GM20000 (cell line): ENCODE data around the gene PCNA.
"Not testable (repeated sequence)": the region's sequence is repeated elsewhere in the genome, so short reads cannot be mapped to it uniquely, and the experiment has no call there.

Source experiments
- DNase-seq: peaks from one replicate; pipeline ENCODE4 v3.0.0; 2012; ENCODE audit warnings: low spot score
- TF ChIP-seq, protein P1 (sequence below): IDR thresholded peaks from 2 replicates; pipeline ENCODE4 v1.5.1; 2012; ENCODE audit warnings: mild to moderate bottlenecking, control low read depth; ENCODE audit errors: extremely low read depth, missing control alignments

The PCNA gene

GRCh38 chr20:5114403-5114802, 5.4 kb downstream of the PCNA start:
- no peak for DNase-seq
- TF ChIP-seq, protein P1, sequence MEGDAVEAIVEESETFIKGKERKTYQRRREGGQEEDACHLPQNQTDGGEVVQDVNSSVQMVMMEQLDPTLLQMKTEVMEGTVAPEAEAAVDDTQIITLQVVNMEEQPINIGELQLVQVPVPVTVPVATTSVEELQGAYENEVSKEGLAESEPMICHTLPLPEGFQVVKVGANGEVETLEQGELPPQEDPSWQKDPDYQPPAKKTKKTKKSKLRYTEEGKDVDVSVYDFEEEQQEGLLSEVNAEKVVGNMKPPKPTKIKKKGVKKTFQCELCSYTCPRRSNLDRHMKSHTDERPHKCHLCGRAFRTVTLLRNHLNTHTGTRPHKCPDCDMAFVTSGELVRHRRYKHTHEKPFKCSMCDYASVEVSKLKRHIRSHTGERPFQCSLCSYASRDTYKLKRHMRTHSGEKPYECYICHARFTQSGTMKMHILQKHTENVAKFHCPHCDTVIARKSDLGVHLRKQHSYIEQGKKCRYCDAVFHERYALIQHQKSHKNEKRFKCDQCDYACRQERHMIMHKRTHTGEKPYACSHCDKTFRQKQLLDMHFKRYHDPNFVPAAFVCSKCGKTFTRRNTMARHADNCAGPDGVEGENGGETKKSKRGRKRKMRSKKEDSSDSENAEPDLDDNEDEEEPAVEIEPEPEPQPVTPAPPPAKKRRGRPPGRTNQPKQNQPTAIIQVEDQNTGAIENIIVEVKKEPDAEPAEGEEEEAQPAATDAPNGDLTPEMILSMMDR, result no peak

GRCh38 chr20:5113615-5113986, 6.2 kb downstream of the PCNA start:
- DNase-seq, result no peak
- TF ChIP-seq, protein P1, result no peak

DNA sequence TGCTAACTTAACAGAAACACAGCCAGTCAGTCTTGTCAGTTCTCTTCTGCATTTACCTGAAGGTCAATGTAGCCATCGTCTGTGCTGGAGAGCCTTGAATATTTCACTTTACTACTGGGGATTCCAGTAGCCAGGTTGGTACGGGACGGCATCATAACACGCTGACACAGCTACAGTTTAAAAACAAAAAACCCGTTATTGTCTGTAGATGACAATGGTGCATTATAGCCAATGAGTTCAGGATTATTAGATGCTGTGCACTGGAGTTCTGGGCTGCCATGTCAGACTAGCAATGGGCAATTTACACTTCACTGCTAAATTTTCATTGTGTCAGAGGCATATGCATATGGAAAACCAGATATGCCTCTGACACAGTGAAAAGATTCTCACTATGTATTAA, 10.5 kb downstream of the PCNA start:
- TF ChIP-seq, protein P1, result no peak
- DNase-seq, result no peak

DNA sequence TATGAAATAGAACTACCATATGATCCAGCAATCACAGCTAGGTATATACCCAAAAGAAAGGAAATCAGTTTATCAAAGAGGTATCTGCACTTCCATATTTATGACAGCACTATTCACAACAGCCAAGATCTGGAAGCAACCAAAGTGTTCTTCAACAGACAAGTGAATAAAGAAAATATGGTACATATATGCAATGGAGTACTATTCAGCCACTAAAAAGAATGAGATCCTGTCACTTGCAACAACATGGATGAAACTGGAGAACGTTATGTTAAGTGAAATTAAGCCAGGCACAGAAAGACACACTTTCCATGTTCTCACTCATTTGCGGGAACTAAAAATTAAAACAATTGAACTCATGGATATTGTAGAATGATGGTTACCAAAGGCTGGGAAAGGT, 15.3 kb downstream of the PCNA start:
- TF ChIP-seq, protein P1, result no peak
- DNase-seq, result no peak

DNA sequence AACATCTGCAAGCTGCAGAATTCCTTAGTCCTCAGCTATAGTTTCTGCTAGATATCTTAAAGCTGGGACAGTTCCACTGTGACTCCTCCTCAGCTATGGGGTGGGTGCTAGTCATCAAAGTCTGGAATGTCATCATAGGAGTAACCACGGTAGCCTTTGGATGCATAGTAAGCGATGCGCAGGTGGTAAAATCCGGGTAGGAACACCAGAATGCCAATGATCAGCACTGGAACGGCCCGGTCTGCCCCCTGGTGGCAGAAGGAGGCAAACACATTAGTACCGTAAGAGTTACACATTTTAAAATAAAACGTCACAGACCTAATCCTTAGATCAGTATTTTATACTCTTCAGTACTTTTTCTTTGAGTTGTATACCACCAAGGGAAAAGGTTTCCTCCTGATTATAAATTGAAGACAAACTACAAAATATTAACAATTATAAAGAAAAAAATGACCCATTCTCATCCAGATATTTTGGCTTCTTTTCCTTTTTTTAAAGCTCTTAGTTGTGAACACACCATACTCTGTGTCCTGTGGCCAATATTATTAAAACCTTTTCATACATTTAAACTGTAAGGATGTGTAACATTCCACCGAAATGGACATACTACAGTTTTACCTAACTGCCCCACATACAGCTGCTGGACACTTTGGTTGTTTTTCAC, 18.9 kb downstream of the PCNA start:
- TF ChIP-seq, protein P1, result peak; percentile 68
- peak; percentile 61 for DNase-seq

DNA sequence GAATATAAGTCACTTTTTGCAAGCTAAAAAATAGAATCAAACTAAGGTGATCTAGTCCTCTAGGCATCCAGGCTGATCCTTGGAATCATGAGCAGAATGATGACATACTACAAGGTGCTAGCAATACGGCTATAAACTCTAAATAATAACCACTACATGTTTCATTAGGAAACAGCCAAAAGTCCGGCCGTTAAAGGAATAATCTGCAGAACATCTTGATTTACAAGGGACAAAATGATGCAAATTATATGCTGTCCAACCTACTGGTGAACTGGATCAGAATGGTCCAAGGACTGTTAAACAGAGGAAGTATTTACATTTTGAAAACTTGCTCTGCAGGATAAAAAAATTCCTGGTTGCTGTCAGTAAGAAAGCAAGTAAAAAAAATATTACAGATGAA, 19.8 kb downstream of the PCNA start:
- not testable (repeated sequence) for DNase-seq

GRCh38 chr20:5099009-5099408, 20.7 kb downstream of the PCNA start:
- DNase-seq, result not testable (repeated sequence)

DNA sequence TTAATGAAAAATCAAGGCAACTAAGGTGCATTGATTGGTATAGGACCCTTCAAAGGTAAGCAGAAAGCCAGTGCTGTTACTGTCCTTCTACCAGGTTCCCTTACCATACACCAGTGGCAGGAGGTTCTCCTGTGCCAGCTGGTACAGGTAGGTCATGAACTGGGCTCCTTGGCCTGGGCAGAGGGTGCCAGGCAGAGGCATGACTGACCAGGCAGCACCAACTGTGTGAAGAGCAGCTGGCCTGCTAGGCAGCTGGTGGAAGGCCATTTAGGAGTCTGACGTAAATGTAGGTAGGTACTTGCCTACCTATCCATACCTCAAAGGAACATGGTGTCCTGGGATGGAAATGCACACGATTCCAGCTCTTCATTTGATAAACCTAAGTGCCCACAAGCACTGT, 23.3 kb downstream of the PCNA start:
- TF ChIP-seq, protein P1, result no peak
- DNase-seq, result no peak
